Heart left ventricle (tissue), 13 donors: ENCODE measurements around the gene RABGAP1.

ENCODE experiments used
- POLR2A ChIP-seq, 2 donors: fragments of 450-650 bp; IDR thresholded peaks; one replicate each; pipeline ENCODE4 v1.6.1; 2017; ENCODE audit warnings: antibody characterized with exemption in 2 of 2, mild to moderate bottlenecking in 2 of 2, moderate library complexity in 2 of 2
- TF ChIP-seq, protein P1 (sequence below), 12 donors: fragments of 200-600 bp; sonication (generic) in 4 of 12; IDR thresholded peaks; one replicate each; pipeline versions ENCODE4 v1.5.0 to v1.8.0; 2018 to 2022; ENCODE audit warnings: antibody characterized with exemption in 12 of 12, mild to moderate bottlenecking in 5 of 12
- donor health status: ischemic (EF 13 %, LVEDD 7.1; RV severe dilation, severe dysfunction).
- donor health status: DM: no; HTN: yes; CAD: no.
- donor health status: DM: no; HTN: no; CAD: no.
- donor health status: ischemic (EF 25% LVEDD 6.9; RV normal size, moderate dysfunction).
- donor health status: ischemic (EF 25% LVEDD 5.7; RV mildly dilated, moderate dysfunction).
- donor health status: ischemic (EF 35%, LVEDD 5.7; RV mildly dilated, moderate dysfunction).
- donor health status: nonischemic (EF 11% LVEDD 7.7; RV severe dilation, severe dysfunction).
- donor health status: DM: yes; HTN: yes; CAD: no.
- donor health status: PGD.
- donor health status: ischemic (EF 29% LVEDD 5.4; RV normal size, mild dysfunction).
- donor health status: nonischemic (EF 23%, LVEDD 6.1; RV moderate dilation, normal function).

DNA sequence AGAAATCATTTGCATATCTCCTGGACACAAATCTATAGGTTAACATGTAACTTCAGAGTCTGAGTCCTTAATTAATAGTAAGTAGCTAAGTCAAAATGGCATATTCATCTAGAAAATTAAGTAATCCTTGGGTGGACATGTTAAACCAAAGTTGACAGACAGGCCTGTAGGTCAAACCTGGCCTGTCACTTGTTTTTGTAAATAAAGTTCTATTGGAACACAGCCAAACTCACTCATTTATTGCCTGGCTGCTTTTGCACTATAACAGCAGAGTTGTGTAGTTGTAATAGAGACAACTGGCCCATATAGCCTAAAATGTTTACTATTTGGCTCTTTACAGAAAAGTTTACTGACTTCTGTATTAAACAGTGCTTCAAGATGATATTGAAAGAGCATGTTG lies 68.1 kb downstream of the RABGAP1 start:
- TF ChIP-seq, protein P1, sequence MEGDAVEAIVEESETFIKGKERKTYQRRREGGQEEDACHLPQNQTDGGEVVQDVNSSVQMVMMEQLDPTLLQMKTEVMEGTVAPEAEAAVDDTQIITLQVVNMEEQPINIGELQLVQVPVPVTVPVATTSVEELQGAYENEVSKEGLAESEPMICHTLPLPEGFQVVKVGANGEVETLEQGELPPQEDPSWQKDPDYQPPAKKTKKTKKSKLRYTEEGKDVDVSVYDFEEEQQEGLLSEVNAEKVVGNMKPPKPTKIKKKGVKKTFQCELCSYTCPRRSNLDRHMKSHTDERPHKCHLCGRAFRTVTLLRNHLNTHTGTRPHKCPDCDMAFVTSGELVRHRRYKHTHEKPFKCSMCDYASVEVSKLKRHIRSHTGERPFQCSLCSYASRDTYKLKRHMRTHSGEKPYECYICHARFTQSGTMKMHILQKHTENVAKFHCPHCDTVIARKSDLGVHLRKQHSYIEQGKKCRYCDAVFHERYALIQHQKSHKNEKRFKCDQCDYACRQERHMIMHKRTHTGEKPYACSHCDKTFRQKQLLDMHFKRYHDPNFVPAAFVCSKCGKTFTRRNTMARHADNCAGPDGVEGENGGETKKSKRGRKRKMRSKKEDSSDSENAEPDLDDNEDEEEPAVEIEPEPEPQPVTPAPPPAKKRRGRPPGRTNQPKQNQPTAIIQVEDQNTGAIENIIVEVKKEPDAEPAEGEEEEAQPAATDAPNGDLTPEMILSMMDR (IDR thresholded peaks at IDR 0.05), result no peak
- TF ChIP-seq POLR2A (IDR thresholded peaks at IDR 0.05), result no peak
